GM12892 (cell line): ENCODE measurements around the gene FOSL2.

Experiments
- POLR2A ChIP-seq: IDR thresholded peaks from 2 replicates; pipeline ENCODE4 v1.6.1; 2011; ENCODE audit warnings: low read depth, low read length, control low read depth
- POLR2AphosphoS5 ChIP-seq: IDR thresholded peaks from 2 replicates; pipeline ENCODE4 v1.6.1; 2011; ENCODE audit warnings: low read depth, low read length, control low read depth
- TAF1 ChIP-seq: IDR thresholded peaks from 2 replicates; pipeline ENCODE4 v1.6.1; 2011; ENCODE audit warnings: low read depth, mild to moderate bottlenecking, control low read depth, low read length, borderline replicate concordance

DNA sequence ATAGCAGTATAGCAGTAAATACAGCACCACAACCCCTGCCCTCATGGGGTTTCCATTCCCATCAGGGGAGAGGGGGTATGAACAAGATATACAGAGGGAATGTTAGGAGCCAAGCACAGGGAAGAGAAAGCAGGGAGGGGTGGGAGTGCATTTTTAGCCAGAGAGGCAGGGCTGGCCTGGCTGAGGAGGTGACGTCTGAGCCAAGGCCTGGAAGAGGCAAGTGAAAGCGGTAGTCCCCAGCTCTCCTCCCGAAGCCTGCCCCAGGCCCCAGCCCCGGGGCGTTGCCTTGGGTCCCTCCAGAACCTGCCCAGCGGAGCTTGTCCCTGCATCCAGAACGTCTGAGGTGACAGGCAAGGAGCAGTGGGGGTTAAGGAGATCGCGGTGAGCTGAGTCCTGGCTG lies 45.1 kb upstream of the FOSL2 start:
- TF ChIP-seq POLR2AphosphoS5: no peak
- no peak for TF ChIP-seq POLR2A
- TF ChIP-seq TAF1: no peak
